ENCODE data around the gene ZNF786.
"Not testable (repeated sequence)": the region's sequence is repeated elsewhere in the genome, so short reads cannot be mapped to it uniquely, and the experiment has no call there.

Gene ZNF786

GRCh38 chr7:149104214-149104613 lies 13.7 kb upstream of the ZNF786 start:
- H3K27ac ChIP-seq (ENCODE audit: low read depth, low read length): no peak overlapping the region
- no peak overlapping the region for H3K4me3 ChIP-seq (ENCODE audit: low read depth, low read length)
- H3K9me3 ChIP-seq (ENCODE audit: control insufficient read depth, insufficient read depth, low read depth, low read length): no peaks in the 10 kb centered on the region
- H3K36me3 ChIP-seq (ENCODE audit: control insufficient read depth, insufficient read depth, low read length): 0 out of 2 replicates have a peak, but pooled peaks cover 8% of the 10 kb centered on the region
- no peak overlapping the region for H3K9ac ChIP-seq (ENCODE audit: low read length)
- H3K27me3 ChIP-seq (ENCODE audit: control insufficient read depth, insufficient read depth, low read length): no peaks in the 10 kb centered on the region
- no peaks in the 10 kb centered on the region for H3K4me1 ChIP-seq (ENCODE audit: control insufficient read depth, insufficient read depth, low read length)

- Histone ChIP-seq H3K36me3 (ENCODE audit: control insufficient read depth, insufficient read depth, low read length) (0 out of 2 replicates have a peak, but pooled peaks cover 8% of the 10 kb centered on the region), H3K9me3 (ENCODE audit: control insufficient read depth, insufficient read depth, low read depth, low read length) (no peaks in the 10 kb centered on the region), H3K4me1 (ENCODE audit: control insufficient read depth, insufficient read depth, low read length) (no peaks in the 10 kb centered on the region), H3K9ac (ENCODE audit: low read length) (no peak overlapping the region), H3K4me3 (ENCODE audit: low read depth, low read length) (no peak overlapping the region), H3K27me3 (ENCODE audit: control insufficient read depth, insufficient read depth, low read length) (no peaks in the 10 kb centered on the region), H3K27ac (ENCODE audit: low read depth, low read length) (no peak overlapping the region)
Measured at GRCh38 chr7:149103424-149103823, 12.9 kb upstream of the ZNF786 start.

- Histone ChIP-seq H3K4me1 (ENCODE audit: control insufficient read depth, insufficient read depth, low read length) (no peaks in the 10 kb centered on the region), H3K27me3 (ENCODE audit: control insufficient read depth, insufficient read depth, low read length) (no peaks in the 10 kb centered on the region), H3K9me3 (ENCODE audit: control insufficient read depth, insufficient read depth, low read depth, low read length) (no peaks in the 10 kb centered on the region), H3K4me3 (ENCODE audit: low read depth, low read length) (no peak overlapping the region), H3K27ac (ENCODE audit: low read depth, low read length) (no peak overlapping the region), H3K9ac (ENCODE audit: low read length) (no peak overlapping the region), H3K36me3 (ENCODE audit: control insufficient read depth, insufficient read depth, low read length) (0 out of 2 replicates have a peak, but pooled peaks cover 8% of the 10 kb centered on the region)
Measured at GRCh38 chr7:149102666-149103065, 12.1 kb upstream of the ZNF786 start.

GRCh38 chr7:149100821-149101220 lies 10.3 kb upstream of the ZNF786 start:
- H3K27me3 ChIP-seq (ENCODE audit: control insufficient read depth, insufficient read depth, low read length): no peaks in the 10 kb centered on the region
- 0 out of 2 replicates have a peak, but pooled peaks cover 8% of the 10 kb centered on the region for H3K36me3 ChIP-seq (ENCODE audit: control insufficient read depth, insufficient read depth, low read length)
- no peak overlapping the region for H3K9ac ChIP-seq (ENCODE audit: low read length)
- H3K9me3 ChIP-seq (ENCODE audit: control insufficient read depth, insufficient read depth, low read depth, low read length): no peaks in the 10 kb centered on the region
- peaks cover 5% of the 10 kb centered on the region for H3K4me1 ChIP-seq (ENCODE audit: control insufficient read depth, insufficient read depth, low read length)
- H3K4me3 ChIP-seq (ENCODE audit: low read depth, low read length): no peak overlapping the region
- H3K27ac ChIP-seq (ENCODE audit: low read depth, low read length): no peak overlapping the region

- Histone ChIP-seq H3K9me3 (ENCODE audit: control insufficient read depth, insufficient read depth, low read depth, low read length) (no peaks in the 10 kb centered on the region), H3K4me1 (ENCODE audit: control insufficient read depth, insufficient read depth, low read length) (peaks cover 5% of the 10 kb centered on the region), H3K9ac (ENCODE audit: low read length) (no peak overlapping the region), H3K36me3 (ENCODE audit: control insufficient read depth, insufficient read depth, low read length) (0 out of 2 replicates have a peak, but pooled peaks cover 8% of the 10 kb centered on the region), H3K4me3 (ENCODE audit: low read depth, low read length) (no peak overlapping the region), H3K27ac (ENCODE audit: low read depth, low read length) (no peak overlapping the region), H3K27me3 (ENCODE audit: control insufficient read depth, insufficient read depth, low read length) (no peaks in the 10 kb centered on the region)
Measured at GRCh38 chr7:149099058-149099457, 8.5 kb upstream of the ZNF786 start.

GRCh38 chr7:149097088-149097487 lies 6.6 kb upstream of the ZNF786 start:
- Histone ChIP-seq H3K9ac (ENCODE audit: low read length) (no peak overlapping the region), H3K27me3 (ENCODE audit: control insufficient read depth, insufficient read depth, low read length) (no peaks in the 10 kb centered on the region), H3K9me3 (ENCODE audit: control insufficient read depth, insufficient read depth, low read depth, low read length) (no peaks in the 10 kb centered on the region), H3K27ac (ENCODE audit: low read depth, low read length) (no peak overlapping the region), H3K36me3 (ENCODE audit: control insufficient read depth, insufficient read depth, low read length) (no peaks in the 10 kb centered on the region), H3K4me3 (ENCODE audit: low read depth, low read length) (no peak overlapping the region), H3K4me1 (ENCODE audit: control insufficient read depth, insufficient read depth, low read length) (peaks cover 12% of the 10 kb centered on the region)

- Histone ChIP-seq H3K4me3 (ENCODE audit: low read depth, low read length) (no peak overlapping the region), H3K9ac (ENCODE audit: low read length) (no peak overlapping the region), H3K27me3 (ENCODE audit: control insufficient read depth, insufficient read depth, low read length) (no peaks in the 10 kb centered on the region), H3K27ac (ENCODE audit: low read depth, low read length) (no peak overlapping the region), H3K9me3 (ENCODE audit: control insufficient read depth, insufficient read depth, low read depth, low read length) (no peaks in the 10 kb centered on the region), H3K36me3 (ENCODE audit: control insufficient read depth, insufficient read depth, low read length) (peaks cover 5% of the 10 kb centered on the region; the same call in 1 of the 2 replicates), H3K4me1 (ENCODE audit: control insufficient read depth, insufficient read depth, low read length) (peaks cover 15% of the 10 kb centered on the region)
Measured at GRCh38 chr7:149093228-149093627, 2.7 kb upstream of the ZNF786 start.

- H3K9ac ChIP-seq (ENCODE audit: low read length); H3K27ac ChIP-seq (ENCODE audit: low read depth, low read length); H3K27me3 ChIP-seq (ENCODE audit: control insufficient read depth, insufficient read depth, low read length); H3K9me3 ChIP-seq (ENCODE audit: control insufficient read depth, insufficient read depth, low read depth, low read length); H3K4me3 ChIP-seq (ENCODE audit: low read depth, low read length): not testable (repeated sequence)
- Histone ChIP-seq H3K36me3 (ENCODE audit: control insufficient read depth, insufficient read depth, low read length) (peaks cover 11% of the 10 kb centered on the region; the same call in 1 of the 2 replicates), H3K4me1 (ENCODE audit: control insufficient read depth, insufficient read depth, low read length) (peaks cover 15% of the 10 kb centered on the region)
Measured at GRCh38 chr7:149092244-149092643, 1.7 kb upstream of the ZNF786 start.

- no peaks in the 10 kb centered on the region for H3K27me3 ChIP-seq (ENCODE audit: control insufficient read depth, insufficient read depth, low read length)
- H3K4me3 ChIP-seq (ENCODE audit: low read depth, low read length): no peak overlapping the region
- H3K4me1 ChIP-seq (ENCODE audit: control insufficient read depth, insufficient read depth, low read length): peaks cover 3% of the 10 kb centered on the region; the same call in 1 of the 2 replicates
- H3K9me3 ChIP-seq (ENCODE audit: control insufficient read depth, insufficient read depth, low read depth, low read length): peaks cover 26% of the 10 kb centered on the region
- H3K9ac ChIP-seq (ENCODE audit: low read length): no peak overlapping the region
- H3K36me3 ChIP-seq (ENCODE audit: control insufficient read depth, insufficient read depth, low read length): peaks cover 18% of the 10 kb centered on the region
- no peak overlapping the region for H3K27ac ChIP-seq (ENCODE audit: low read depth, low read length)
Measured at GRCh38 chr7:149087376-149087775, 3.1 kb downstream of the ZNF786 start.

GRCh38 chr7:149085866-149086265 lies 4.7 kb downstream of the ZNF786 start:
- H3K9ac ChIP-seq (ENCODE audit: low read length): no peak overlapping the region
- H3K27me3 ChIP-seq (ENCODE audit: control insufficient read depth, insufficient read depth, low read length): no peaks in the 10 kb centered on the region
- H3K4me1 ChIP-seq (ENCODE audit: control insufficient read depth, insufficient read depth, low read length): no peaks in the 10 kb centered on the region
- H3K9me3 ChIP-seq (ENCODE audit: control insufficient read depth, insufficient read depth, low read depth, low read length): peaks cover 26% of the 10 kb centered on the region
- H3K4me3 ChIP-seq (ENCODE audit: low read depth, low read length): no peak overlapping the region
- H3K27ac ChIP-seq (ENCODE audit: low read depth, low read length): no peak overlapping the region
- H3K36me3 ChIP-seq (ENCODE audit: control insufficient read depth, insufficient read depth, low read length): peaks cover 18% of the 10 kb centered on the region

- no peak overlapping the region for H3K27ac ChIP-seq (ENCODE audit: low read depth, low read length)
- H3K27me3 ChIP-seq (ENCODE audit: control insufficient read depth, insufficient read depth, low read length): no peaks in the 10 kb centered on the region
- H3K9me3 ChIP-seq (ENCODE audit: control insufficient read depth, insufficient read depth, low read depth, low read length): peaks cover 26% of the 10 kb centered on the region
- H3K9ac ChIP-seq (ENCODE audit: low read length): no peak overlapping the region
- H3K4me1 ChIP-seq (ENCODE audit: control insufficient read depth, insufficient read depth, low read length): no peaks in the 10 kb centered on the region
- H3K4me3 ChIP-seq (ENCODE audit: low read depth, low read length): no peak overlapping the region
- peaks cover 28% of the 10 kb centered on the region for H3K36me3 ChIP-seq (ENCODE audit: control insufficient read depth, insufficient read depth, low read length)
Measured at GRCh38 chr7:149084407-149084806, 6.1 kb downstream of the ZNF786 start.

GRCh38 chr7:149081914-149082313 lies 8.6 kb downstream of the ZNF786 start:
- H3K27me3 ChIP-seq (ENCODE audit: control insufficient read depth, insufficient read depth, low read length): no peaks in the 10 kb centered on the region
- H3K4me1 ChIP-seq (ENCODE audit: control insufficient read depth, insufficient read depth, low read length): no peaks in the 10 kb centered on the region
- peaks cover 19% of the 10 kb centered on the region for H3K36me3 ChIP-seq (ENCODE audit: control insufficient read depth, insufficient read depth, low read length)
- H3K9ac ChIP-seq (ENCODE audit: low read length): no peak overlapping the region
- no peak overlapping the region for H3K4me3 ChIP-seq (ENCODE audit: low read depth, low read length)
- H3K9me3 ChIP-seq (ENCODE audit: control insufficient read depth, insufficient read depth, low read depth, low read length): peaks cover 22% of the 10 kb centered on the region
- H3K27ac ChIP-seq (ENCODE audit: low read depth, low read length): no peak overlapping the region
